ENCODE data around the gene CLINT1. TPM values are rescaled to one million over a fixed set of nuclear protein-coding genes. Genes with fewer than 3 reads are reported as not detected.

Gene CLINT1
- total and polyA plus RNA-seq, 9 of the 15 experiments (the other 6 are each of a cell fraction or from before 2014, with no cell fraction given), result 23.6 to 125 (median 71.4) TPM

- Histone ChIP-seq H3K4me3 (no peak overlapping the region), H3K36me3 (ENCODE audit: control insufficient read depth, insufficient read depth, low read length) (peaks cover 43% of the 10 kb centered on the region), H3K27me3 (ENCODE audit: control insufficient read depth in 2 of 2, insufficient read depth in 2 of 2, low read length in 2 of 2) (no peaks in the 10 kb centered on the region), H3K4me1 (replicated peaks in 1 of 2; ENCODE audit: control insufficient read depth in 2 of 2, insufficient read depth in 2 of 2, low read length in 2 of 2) (no peaks in the 10 kb centered on the region; a peak in 1 of 5 replicates), H3K9me3 (replicated peaks; ENCODE audit: control insufficient read depth, insufficient read depth, low read depth, low read length) (no peaks in the 10 kb centered on the region), H3K4me2 (ENCODE audit: insufficient read depth, low read length) (no peak overlapping the region), H3K27ac (ENCODE audit: extremely low read depth, low read depth, low read length) (no peak overlapping the region), H3K79me2 (ENCODE audit: control insufficient read depth, insufficient read depth, low read length) (peaks cover 65% of the 10 kb centered on the region), H2AFZ (ENCODE audit: low read depth, low read length) (no peak overlapping the region), H3K9me1 (ENCODE audit: control insufficient read depth, insufficient read depth, low read length) (no peaks in the 10 kb centered on the region), H4K20me1 (replicated peaks; ENCODE audit: control insufficient read depth, insufficient read depth, low read length) (no peaks in the 10 kb centered on the region; the same call in 1 of the 2 replicates), H3K9ac (ENCODE audit: insufficient read depth in 1 of 2, low read depth in 2 of 2, low read length in 2 of 2) (no peak overlapping the region)
- ATAC-seq (no peak), DNase-seq (ENCODE audit: extremely low read depth in 1 of 4, low spot score in 3 of 4) (no peak), FAIRE-seq (no peak)
- in situ Hi-C loops (cut with MboI) (no loop called here), intact Hi-C loops (cut with micrococcal nuclease) (no loop called here)
- TF ChIP-seq BRCA1 (IDR thresholded peaks at IDR 0.05) (no peak), BRCA1 (CRISPR knock-in tag; IDR thresholded peaks at IDR 0.05) (no peak), TCF3 (CRISPR knock-in tag; IDR thresholded peaks at IDR 0.05) (no peak), ZNF121 (CRISPR knock-in tag; conservative IDR thresholded peaks at IDR 0.05) (peak; percentile 83), KDM2B (CRISPR knock-in tag; IDR thresholded peaks at IDR 0.05) (no peak)
- no TSS peak for BruUV-seq (replicated peaks)
- CTCF ChIA-PET (ENCODE audit: low intra/inter-chr PET ratio), result no interaction called here
- POLR2A ChIA-PET, result no interaction called here
- WGBS (ENCODE audit: insufficient coverage, low coverage, missing lambda C conversion rate), result 94% methylated on average over 2 of the region's 2 CpGs
These were observed 40.6 kb downstream of the CLINT1 start for GRCh38 chr5:157818368-157818767.

GRCh38 chr5:157817928-157818327 is 41.0 kb downstream of the CLINT1 start:
- peak; percentile 96 for TF ChIP-seq ZNF146 (CRISPR knock-in tag; IDR thresholded peaks at IDR 0.05; ENCODE audit: unreplicated experiment)
- peak; percentile 85 for TF ChIP-seq RBM25 (IDR thresholded peaks at IDR 0.05; ENCODE audit: low read depth, low read length, severe bottlenecking)
- TF ChIP-seq HDAC8 (tag; IDR thresholded peaks at IDR 0.05), result no peak
- POLR2A ChIA-PET, result no interaction called here
- no peak for DNase-seq (ENCODE audit: extremely low read depth in 1 of 4, low spot score in 3 of 4)
- Histone ChIP-seq H4K20me1 (replicated peaks; ENCODE audit: control insufficient read depth, insufficient read depth, low read length) (no peaks in the 10 kb centered on the region; the same call in 1 of the 2 replicates), H3K9me3 (replicated peaks; ENCODE audit: control insufficient read depth, insufficient read depth, low read depth, low read length) (no peaks in the 10 kb centered on the region), H3K27ac (ENCODE audit: extremely low read depth, low read depth, low read length) (no peak overlapping the region), H3K79me2 (ENCODE audit: control insufficient read depth, insufficient read depth, low read length) (peaks cover 61% of the 10 kb centered on the region), H3K27me3 (ENCODE audit: control insufficient read depth in 2 of 2, insufficient read depth in 2 of 2, low read length in 2 of 2) (no peaks in the 10 kb centered on the region), H3K4me1 (replicated peaks in 1 of 2; ENCODE audit: control insufficient read depth in 2 of 2, insufficient read depth in 2 of 2, low read length in 2 of 2) (no peaks in the 10 kb centered on the region; a peak in 1 of 5 replicates), H3K9ac (ENCODE audit: insufficient read depth in 1 of 2, low read depth in 2 of 2, low read length in 2 of 2) (no peak overlapping the region), H2AFZ (ENCODE audit: low read depth, low read length) (no peak overlapping the region), H3K4me2 (ENCODE audit: insufficient read depth, low read length) (no peak overlapping the region), H3K36me3 (ENCODE audit: control insufficient read depth, insufficient read depth, low read length) (peaks cover 48% of the 10 kb centered on the region), H3K9me1 (ENCODE audit: control insufficient read depth, insufficient read depth, low read length) (no peaks in the 10 kb centered on the region), H3K4me3 (no peak overlapping the region)
- ATAC-seq, result no peak
- 71% methylated on average over 2 of the region's 2 CpGs for WGBS (ENCODE audit: insufficient coverage, low coverage, missing lambda C conversion rate)
- CTCF ChIA-PET (ENCODE audit: low intra/inter-chr PET ratio), result interaction anchor here (3.1 kb wide), 1 partner anchor 131 kb away, joined by 17 read pairs; no protein-coding TSS in a partner anchor
- intact Hi-C loops (cut with micrococcal nuclease) (no loop called here), in situ Hi-C loops (cut with MboI) (no loop called here)
- no TSS peak for BruUV-seq (replicated peaks)
- no peak for FAIRE-seq

Measured in K562 (cell line).